Measurements from ENCODE around the gene DHX40. TPM values are rescaled to one million over a fixed set of nuclear protein-coding genes. Genes with fewer than 3 reads are reported as not detected.

The DHX40 gene
- total and polyA plus RNA-seq, 2 of the 13 experiments (the other 11 are each of a cell fraction or from before 2014, with no cell fraction given) = 22.2 to 37.0 TPM

DNA sequence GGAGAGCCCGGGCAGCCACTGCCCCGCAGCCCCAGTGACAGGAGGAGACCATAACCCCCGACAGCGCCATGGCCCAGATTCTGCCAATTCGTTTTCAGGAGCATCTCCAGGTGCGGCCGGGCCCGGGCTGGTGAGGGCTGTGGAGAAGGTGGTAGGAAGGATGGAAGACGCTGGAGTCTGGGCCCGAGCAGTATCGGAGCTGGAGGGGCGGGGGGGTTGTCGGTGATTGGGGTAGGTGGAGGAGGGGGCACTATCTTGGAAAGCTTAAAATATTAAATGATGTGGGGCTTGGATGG lies 54.6 kb downstream of the DHX40 start (continued):
- TF ChIP-seq, protein P1, sequence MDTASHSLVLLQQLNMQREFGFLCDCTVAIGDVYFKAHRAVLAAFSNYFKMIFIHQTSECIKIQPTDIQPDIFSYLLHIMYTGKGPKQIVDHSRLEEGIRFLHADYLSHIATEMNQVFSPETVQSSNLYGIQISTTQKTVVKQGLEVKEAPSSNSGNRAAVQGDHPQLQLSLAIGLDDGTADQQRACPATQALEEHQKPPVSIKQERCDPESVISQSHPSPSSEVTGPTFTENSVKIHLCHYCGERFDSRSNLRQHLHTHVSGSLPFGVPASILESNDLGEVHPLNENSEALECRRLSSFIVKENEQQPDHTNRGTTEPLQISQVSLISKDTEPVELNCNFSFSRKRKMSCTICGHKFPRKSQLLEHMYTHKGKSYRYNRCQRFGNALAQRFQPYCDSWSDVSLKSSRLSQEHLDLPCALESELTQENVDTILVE (CRISPR knock-in tag; IDR thresholded peaks at IDR 0.05) = no peak
- TF ChIP-seq, protein P2, sequence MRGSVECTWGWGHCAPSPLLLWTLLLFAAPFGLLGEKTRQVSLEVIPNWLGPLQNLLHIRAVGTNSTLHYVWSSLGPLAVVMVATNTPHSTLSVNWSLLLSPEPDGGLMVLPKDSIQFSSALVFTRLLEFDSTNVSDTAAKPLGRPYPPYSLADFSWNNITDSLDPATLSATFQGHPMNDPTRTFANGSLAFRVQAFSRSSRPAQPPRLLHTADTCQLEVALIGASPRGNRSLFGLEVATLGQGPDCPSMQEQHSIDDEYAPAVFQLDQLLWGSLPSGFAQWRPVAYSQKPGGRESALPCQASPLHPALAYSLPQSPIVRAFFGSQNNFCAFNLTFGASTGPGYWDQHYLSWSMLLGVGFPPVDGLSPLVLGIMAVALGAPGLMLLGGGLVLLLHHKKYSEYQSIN (CRISPR knock-in tag; IDR thresholded peaks at IDR 0.05; ENCODE audit: borderline replicate concordance) = no peak
- peak; percentile 34 for TF ChIP-seq ZNF615 (CRISPR knock-in tag; IDR thresholded peaks at IDR 0.05; ENCODE audit: borderline replicate concordance)
- TF ChIP-seq, protein P3, sequence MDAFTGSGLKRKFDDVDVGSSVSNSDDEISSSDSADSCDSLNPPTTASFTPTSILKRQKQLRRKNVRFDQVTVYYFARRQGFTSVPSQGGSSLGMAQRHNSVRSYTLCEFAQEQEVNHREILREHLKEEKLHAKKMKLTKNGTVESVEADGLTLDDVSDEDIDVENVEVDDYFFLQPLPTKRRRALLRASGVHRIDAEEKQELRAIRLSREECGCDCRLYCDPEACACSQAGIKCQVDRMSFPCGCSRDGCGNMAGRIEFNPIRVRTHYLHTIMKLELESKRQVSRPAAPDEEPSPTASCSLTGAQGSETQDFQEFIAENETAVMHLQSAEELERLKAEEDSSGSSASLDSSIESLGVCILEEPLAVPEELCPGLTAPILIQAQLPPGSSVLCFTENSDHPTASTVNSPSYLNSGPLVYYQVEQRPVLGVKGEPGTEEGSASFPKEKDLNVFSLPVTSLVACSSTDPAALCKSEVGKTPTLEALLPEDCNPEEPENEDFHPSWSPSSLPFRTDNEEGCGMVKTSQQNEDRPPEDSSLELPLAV (CRISPR knock-in tag; conservative IDR thresholded peaks at IDR 0.05; ENCODE audit: low read depth) = no peak
- no peak for TF ChIP-seq ZNF225 (CRISPR knock-in tag; IDR thresholded peaks at IDR 0.05)
- TF ChIP-seq, protein P4, sequence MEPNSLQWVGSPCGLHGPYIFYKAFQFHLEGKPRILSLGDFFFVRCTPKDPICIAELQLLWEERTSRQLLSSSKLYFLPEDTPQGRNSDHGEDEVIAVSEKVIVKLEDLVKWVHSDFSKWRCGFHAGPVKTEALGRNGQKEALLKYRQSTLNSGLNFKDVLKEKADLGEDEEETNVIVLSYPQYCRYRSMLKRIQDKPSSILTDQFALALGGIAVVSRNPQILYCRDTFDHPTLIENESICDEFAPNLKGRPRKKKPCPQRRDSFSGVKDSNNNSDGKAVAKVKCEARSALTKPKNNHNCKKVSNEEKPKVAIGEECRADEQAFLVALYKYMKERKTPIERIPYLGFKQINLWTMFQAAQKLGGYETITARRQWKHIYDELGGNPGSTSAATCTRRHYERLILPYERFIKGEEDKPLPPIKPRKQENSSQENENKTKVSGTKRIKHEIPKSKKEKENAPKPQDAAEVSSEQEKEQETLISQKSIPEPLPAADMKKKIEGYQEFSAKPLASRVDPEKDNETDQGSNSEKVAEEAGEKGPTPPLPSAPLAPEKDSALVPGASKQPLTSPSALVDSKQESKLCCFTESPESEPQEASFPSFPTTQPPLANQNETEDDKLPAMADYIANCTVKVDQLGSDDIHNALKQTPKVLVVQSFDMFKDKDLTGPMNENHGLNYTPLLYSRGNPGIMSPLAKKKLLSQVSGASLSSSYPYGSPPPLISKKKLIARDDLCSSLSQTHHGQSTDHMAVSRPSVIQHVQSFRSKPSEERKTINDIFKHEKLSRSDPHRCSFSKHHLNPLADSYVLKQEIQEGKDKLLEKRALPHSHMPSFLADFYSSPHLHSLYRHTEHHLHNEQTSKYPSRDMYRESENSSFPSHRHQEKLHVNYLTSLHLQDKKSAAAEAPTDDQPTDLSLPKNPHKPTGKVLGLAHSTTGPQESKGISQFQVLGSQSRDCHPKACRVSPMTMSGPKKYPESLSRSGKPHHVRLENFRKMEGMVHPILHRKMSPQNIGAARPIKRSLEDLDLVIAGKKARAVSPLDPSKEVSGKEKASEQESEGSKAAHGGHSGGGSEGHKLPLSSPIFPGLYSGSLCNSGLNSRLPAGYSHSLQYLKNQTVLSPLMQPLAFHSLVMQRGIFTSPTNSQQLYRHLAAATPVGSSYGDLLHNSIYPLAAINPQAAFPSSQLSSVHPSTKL (CRISPR knock-in tag; IDR thresholded peaks at IDR 0.05) = no peak
- no peak for TF ChIP-seq ZNF550 (CRISPR knock-in tag; IDR thresholded peaks at IDR 0.05; ENCODE audit: borderline replicate concordance)
- TF ChIP-seq HNRNPK (IDR thresholded peaks at IDR 0.05; ENCODE audit: low read depth, low read length, poor library complexity, severe bottlenecking) = peak; percentile 35
- no peak for TF ChIP-seq IKZF4 (CRISPR knock-in tag; IDR thresholded peaks at IDR 0.05; ENCODE audit: borderline replicate concordance, low read depth, not compliant biosample characterization)
- 0 out of 2 replicates have a peak, but pooled peaks have one; percentile 63 for TF ChIP-seq ZNF253 (CRISPR knock-in tag; IDR thresholded peaks at IDR 0.05; ENCODE audit: borderline replicate concordance)
- TF ChIP-seq, protein P5, sequence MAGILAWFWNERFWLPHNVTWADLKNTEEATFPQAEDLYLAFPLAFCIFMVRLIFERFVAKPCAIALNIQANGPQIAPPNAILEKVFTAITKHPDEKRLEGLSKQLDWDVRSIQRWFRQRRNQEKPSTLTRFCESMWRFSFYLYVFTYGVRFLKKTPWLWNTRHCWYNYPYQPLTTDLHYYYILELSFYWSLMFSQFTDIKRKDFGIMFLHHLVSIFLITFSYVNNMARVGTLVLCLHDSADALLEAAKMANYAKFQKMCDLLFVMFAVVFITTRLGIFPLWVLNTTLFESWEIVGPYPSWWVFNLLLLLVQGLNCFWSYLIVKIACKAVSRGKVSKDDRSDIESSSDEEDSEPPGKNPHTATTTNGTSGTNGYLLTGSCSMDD (CRISPR knock-in tag; IDR thresholded peaks at IDR 0.05) = no peak
- no peak for TF ChIP-seq GPN1 (CRISPR knock-in tag; IDR thresholded peaks at IDR 0.05; ENCODE audit: borderline replicate concordance)
- TF ChIP-seq SKI (IDR thresholded peaks at IDR 0.05; ENCODE audit: partially characterized antibody) = no peak
- TF ChIP-seq YEATS4 (CRISPR knock-in tag; IDR thresholded peaks at IDR 0.05; ENCODE audit: borderline replicate concordance) = no peak
- no peak; the same call in 1 of the 2 replicates for TF ChIP-seq NKX3-1 (CRISPR knock-in tag; IDR thresholded peaks at IDR 0.05)
- 0 out of 2 replicates have a peak, but pooled peaks have one; percentile 53 for TF ChIP-seq ZNF678 (CRISPR knock-in tag; IDR thresholded peaks at IDR 0.05)
- no peak for TF ChIP-seq ZNF549 (CRISPR knock-in tag; IDR thresholded peaks at IDR 0.05)
- TF ChIP-seq SOX13 (IDR thresholded peaks at IDR 0.05) = 0 out of 2 replicates have a peak, but pooled peaks have one; percentile 3
- TF ChIP-seq SOX13 (CRISPR knock-in tag; conservative IDR thresholded peaks at IDR 0.05 in 1 of 2, IDR thresholded peaks at IDR 0.05 in 1 of 2) = no peak
- peak; percentile 50; the same call in 1 of the 2 replicates for TF ChIP-seq ZNF670 (CRISPR knock-in tag; IDR thresholded peaks at IDR 0.05; ENCODE audit: borderline replicate concordance)
- TF ChIP-seq MED13 (CRISPR knock-in tag; IDR thresholded peaks at IDR 0.05) = 0 out of 2 replicates have a peak, but pooled peaks have one; percentile 4
- TF ChIP-seq ONECUT2 (CRISPR knock-in tag; IDR thresholded peaks at IDR 0.05) = no peak
- no peak for TF ChIP-seq ZNF709 (CRISPR knock-in tag; IDR thresholded peaks at IDR 0.05)

All from HepG2 (cell line).